Stimulated activated CD4-positive, alpha-beta T cell treated with anti-CD3 and anti-CD28 coated beads, Interleukin-12 subunit alpha, Interleukin-12 subunit beta, amount 100 ng/mL, for 24 hours (primary cell): ENCODE measurements around the gene CCDC106.

ENCODE experiments used
- DNase-seq, 2 experiments: peaks; one replicate each; pipeline ENCODE4 v3.0.0-alpha.2; 2020; ENCODE audit warnings: low read depth in 2 of 2

The CCDC106 gene

GRCh38 chr19:55647732-55648584 is at the start of gene CCDC106:
TSS of gene CCDC106 (plus strand) at chr19:55648212. CDS start at chr19:55649047, 835 bp downstream.
- no peak for DNase-seq

- DNase-seq = peak; percentile 88 to 90
These were observed 49.1 kb upstream of the CCDC106 start for GRCh38 chr19:55598719-55599467.

- peak; percentile 94 to 96 for DNase-seq
These were observed 48.6 kb upstream of the CCDC106 start, which contains the start of gene FIZ1 for GRCh38 chr19:55599468-55599841. TSS of gene FIZ1 (minus strand) at chr19:55599517. CDS start at chr19:55597865, 1,652 bp downstream.

GRCh38 chr19:55599842-55600661 is 48.0 kb upstream of the CCDC106 start, which contains the start of gene ZNF524:
TSS of gene ZNF524 (plus strand) at chr19:55600288. CDS start at chr19:55602113, 1,825 bp downstream.
- peak; percentile 68 to 71 for DNase-seq

DNA sequence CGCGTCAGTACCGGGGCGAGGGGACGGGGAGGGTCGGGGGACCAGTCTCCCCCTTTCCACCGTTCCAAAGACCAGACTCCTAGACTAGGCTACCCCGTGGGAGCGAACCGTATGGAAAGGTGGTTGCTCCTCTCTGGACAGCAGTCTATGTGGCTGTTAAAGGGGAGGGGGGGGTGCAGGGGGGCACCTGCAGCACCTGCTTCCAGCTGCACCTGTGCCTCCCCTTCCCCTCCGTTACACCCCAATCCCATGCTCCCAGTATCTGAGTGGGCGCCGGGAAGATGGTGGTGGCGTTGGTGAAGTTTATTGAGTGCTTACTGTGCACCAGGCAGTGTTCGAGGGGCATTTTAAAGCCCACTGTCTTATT is 47.4 kb upstream of the CCDC106 start:
- no peak for DNase-seq

DNA sequence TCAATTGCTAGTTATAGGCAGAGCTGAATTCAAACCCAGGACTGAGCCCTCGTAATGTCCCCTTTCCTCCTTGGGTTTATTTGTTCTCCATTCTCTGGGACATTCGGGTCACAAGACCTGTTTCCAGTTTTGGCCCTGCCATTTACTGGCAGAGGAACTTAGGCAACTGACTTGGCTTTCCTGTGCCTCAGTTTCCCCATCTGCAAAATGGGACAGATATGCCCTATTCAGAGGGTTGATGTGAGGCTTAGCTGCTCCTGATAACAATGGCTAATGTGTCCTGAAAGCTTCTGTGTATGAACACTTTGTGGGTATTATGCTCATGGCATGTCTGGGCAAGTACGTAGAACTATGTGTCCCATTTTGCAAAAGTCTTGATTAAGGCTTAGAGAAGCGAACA is 46.9 kb upstream of the CCDC106 start:
- DNase-seq = no peak

- no peak for DNase-seq
These were observed 45.7 kb upstream of the CCDC106 start for GRCh38 chr19:55602104-55603001.

GRCh38 chr19:55603115-55603514 is 44.9 kb upstream of the CCDC106 start:
- DNase-seq = no peak

GRCh38 chr19:55603581-55604292 is 44.3 kb upstream of the CCDC106 start:
- no peak for DNase-seq

DNA sequence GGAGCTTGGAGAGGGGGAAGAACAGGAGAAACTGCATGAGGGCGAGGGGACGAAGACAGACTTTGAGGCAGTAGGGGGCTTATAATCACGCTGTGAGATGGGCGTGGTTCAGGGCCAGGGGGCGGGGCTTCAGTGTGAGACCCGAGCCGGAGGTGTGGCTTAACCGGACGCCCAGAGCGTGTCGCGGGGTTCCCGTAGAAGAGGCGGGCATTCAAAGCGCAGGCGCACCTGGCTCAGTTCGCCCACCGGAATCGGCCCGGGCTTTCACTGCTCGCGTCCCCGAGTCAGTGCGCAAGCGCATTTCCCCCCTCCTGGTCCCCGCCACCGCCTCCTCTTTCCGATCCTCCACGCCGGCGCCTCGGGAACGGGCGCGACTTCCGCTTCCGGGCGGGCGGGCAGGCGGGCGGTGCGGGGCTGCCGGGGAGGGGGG is 42.8 kb upstream of the CCDC106 start:
- peak; percentile 98 for DNase-seq

DNA sequence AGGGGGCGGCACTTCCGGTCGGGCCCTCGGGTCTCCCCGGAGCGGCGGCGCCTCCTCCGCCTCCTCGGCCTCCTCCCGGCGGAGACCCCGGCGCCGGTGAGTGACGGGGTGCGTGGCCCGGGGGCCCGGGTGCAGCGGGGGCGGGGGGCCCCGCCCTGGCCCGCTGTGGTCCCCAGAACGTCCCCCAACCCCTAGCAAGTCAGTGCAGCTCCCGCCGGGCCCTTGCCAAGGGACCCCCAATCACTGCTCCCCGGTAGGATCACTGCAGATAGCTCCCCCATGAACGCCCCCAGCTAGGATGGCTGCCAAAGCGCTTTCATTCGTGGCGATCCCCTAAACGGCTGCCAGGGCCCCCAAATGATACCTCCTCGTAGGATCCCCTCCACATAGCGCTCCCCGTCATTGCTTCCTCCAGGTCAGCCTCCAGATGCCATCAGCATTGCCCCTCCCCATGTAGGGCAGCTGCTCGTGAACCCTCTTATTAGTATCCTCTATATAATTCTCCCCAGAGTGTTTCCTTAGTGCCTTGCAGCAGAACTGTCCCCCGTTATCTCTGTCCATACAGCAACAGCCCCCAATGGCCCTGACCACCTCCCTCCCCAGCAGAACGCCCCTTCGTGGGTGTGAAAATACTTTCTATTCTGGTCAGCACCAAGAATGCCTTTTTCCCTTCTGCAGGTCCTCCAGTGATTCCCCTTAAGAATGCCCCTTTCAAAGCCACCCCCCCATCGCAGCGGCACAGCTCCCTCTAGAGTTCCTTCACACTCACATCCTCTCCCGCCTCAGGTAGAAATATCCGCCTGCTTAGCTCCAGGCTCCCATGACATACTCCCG is 42.2 kb upstream of the CCDC106 start, which contains the start of gene ZNF865:
Gene ZNF865 (plus strand): TSS at position 11 of the 834 bp plus-strand sequence. CDS start 7,972 bp downstream, outside the sequence.
- DNase-seq = peak in 1 of 2 experiments; percentile 70

DNA sequence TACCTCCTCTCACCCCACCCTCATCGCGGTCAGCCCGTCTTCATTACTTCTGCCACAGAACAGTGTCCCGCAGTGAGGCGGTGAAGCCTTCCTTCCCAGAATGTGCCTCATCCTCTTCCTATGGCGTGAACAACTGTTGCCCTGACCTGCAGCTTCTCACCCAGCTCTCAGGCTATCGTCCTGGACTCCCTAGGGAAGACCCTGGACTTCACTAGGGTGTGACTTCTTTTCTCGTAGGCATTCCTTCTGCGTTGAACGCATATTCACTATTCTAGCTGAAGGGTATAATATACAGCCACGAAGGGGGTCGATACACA is 41.6 kb upstream of the CCDC106 start:
- no peak for DNase-seq

GRCh38 chr19:55606817-55607216 is 41.2 kb upstream of the CCDC106 start:
- DNase-seq = no peak

- DNase-seq = no peak
These were observed 38.7 kb upstream of the CCDC106 start for GRCh38 chr19:55609326-55609725.

- no peak for DNase-seq
These were observed 36.6 kb upstream of the CCDC106 start for GRCh38 chr19:55611300-55611982.

DNA sequence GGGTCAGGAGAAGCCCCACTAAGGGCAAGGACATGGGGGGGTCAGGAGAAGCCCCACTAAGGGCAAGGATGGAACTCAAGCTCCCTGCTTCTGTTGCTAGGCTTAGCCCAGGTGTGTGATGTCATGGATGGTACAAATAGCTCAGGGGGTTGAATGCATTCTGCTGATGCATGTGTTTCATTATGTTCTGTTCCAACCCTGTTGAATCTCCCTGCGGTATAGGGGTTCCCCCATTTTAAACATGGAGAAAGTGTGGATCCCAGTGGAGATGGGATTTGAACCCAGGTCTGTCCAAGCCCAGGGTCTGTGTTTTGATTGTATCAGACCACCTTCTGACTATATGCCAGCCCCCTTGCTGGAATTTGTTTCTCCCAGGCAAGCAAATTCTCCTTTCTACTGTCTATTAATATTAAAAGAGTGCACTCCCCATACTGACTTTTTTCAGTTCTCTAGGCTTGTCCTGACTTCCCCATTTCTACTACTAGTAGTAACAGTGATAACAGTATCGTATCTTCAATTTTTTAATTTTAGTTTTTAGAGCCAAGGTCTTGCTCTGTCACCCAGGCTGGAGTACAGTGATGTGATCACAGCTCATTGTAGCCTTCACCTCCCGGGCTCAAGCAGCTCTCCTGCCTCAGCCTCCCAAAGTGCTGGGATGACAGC is 35.9 kb upstream of the CCDC106 start:
- no peak for DNase-seq

DNA sequence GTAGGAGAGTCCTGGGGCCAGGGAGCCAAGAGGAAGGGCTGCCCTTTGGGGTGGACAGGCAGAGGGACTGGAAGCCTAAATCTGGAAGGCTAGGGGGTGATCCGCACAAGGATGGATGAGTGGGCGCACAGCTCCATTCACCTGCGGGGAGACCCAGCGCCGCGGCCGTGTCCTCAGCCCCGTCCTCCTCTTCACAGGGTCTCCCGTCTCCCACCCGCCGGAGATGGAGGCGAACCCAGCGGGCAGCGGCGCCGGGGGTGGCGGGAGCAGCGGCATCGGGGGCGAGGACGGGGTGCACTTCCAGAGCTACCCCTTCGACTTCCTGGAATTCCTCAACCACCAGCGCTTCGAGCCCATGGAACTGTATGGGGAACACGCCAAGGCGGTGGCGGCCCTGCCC is 34.6 kb upstream of the CCDC106 start:
- no peak for DNase-seq
